H1 (cell line): ENCODE results near the gene S100P. TPM values are rescaled to one million over a fixed set of nuclear protein-coding genes. Genes with fewer than 3 reads are reported as not detected.

Experiments
- CTCF ChIA-PET: fragments of 300-600 bp; sonication (Branson Sonifier 250); formaldehyde crosslinking; loops from one replicate; lab custom pipeline; 2021; ENCODE audit not compliant: partially characterized antibody; lab: Charles Lee
- POLR2A ChIA-PET: fragments of 300-600 bp; sonication (Branson Sonifier 250); formaldehyde crosslinking; loops from one replicate; lab custom pipeline; 2021; ENCODE audit warnings: inconsistent platforms; ENCODE audit not compliant: partially characterized antibody; lab: Charles Lee
- DNase-seq, 2 experiments: peaks; one replicate each; pipeline versions ENCODE4 v3.0.0 to v3.0.0-alpha.2; 2010 to 2022; ENCODE audit warnings: low spot score in 2 of 2, low read depth in 1 of 2, mixed read lengths in 1 of 2
- FAIRE-seq: peaks from 2 replicates; lab custom pipeline; 2011; peaks lifted over from hg19 to GRCh38; lab: Jason Lieb, UNC
- H2AFZ ChIP-seq: 2 replicates; pipeline ENCODE4 v1.8.1; 2012; ENCODE audit warnings: low read length, inconsistent platforms
- H2AK5ac ChIP-seq: 2 replicates; pipeline ENCODE4 v1.6.1; 2013; ENCODE audit warnings: low read depth, low read length
- H2BK120ac ChIP-seq: replicated peaks from 2 replicates; pipeline ENCODE3; 2013; ENCODE audit warnings: low read depth, low read length, inconsistent platforms
- H2BK12ac ChIP-seq: 2 replicates; pipeline ENCODE4 v1.6.1; 2013; ENCODE audit warnings: low read depth, low read length
- H2BK15ac ChIP-seq: 2 replicates; pipeline ENCODE4 v1.6.1; 2013; ENCODE audit warnings: low read length
- H2BK20ac ChIP-seq: 2 replicates; pipeline ENCODE4 v1.6.1; 2013; ENCODE audit warnings: low read length
- H2BK5ac ChIP-seq: 2 replicates; pipeline ENCODE4 v1.6.1; 2013; ENCODE audit warnings: low read depth, low read length
- H3K14ac ChIP-seq: 2 replicates; pipeline ENCODE4 v1.6.1; 2013; ENCODE audit warnings: inconsistent platforms; ENCODE audit not compliant: insufficient read length
- H3K18ac ChIP-seq: 2 replicates; pipeline ENCODE4 v1.6.1; 2013; ENCODE audit warnings: low read length; ENCODE audit errors: extremely low read depth
- H3K23ac ChIP-seq: 2 replicates; pipeline ENCODE4 v1.6.1; 2013; ENCODE audit warnings: inconsistent platforms; ENCODE audit not compliant: insufficient read length
- H3K23me2 ChIP-seq: 2 replicates; pipeline ENCODE4 v1.6.1; 2013; ENCODE audit warnings: low read depth, low read length
- H3K27ac ChIP-seq: 2 replicates; pipeline ENCODE4 v1.6.1; 2011; ENCODE audit warnings: low read depth, low read length, inconsistent platforms
- H3K27me3 ChIP-seq, 4 experiments: replicated peaks in 1 of 4; 1 replicate in 1 of 4; 2 replicates in 3 of 4; pipeline versions ENCODE4 v1.6.1 to v1.8.1; 2011 to 2013; ENCODE audit warnings: low read length in 3 of 4, mild to moderate bottlenecking in 3 of 4, inconsistent platforms in 2 of 4, mixed read lengths in 2 of 4, moderate library complexity in 1 of 4; ENCODE audit not compliant: control insufficient read depth in 3 of 4, insufficient read depth in 3 of 4; ENCODE audit errors: extremely low read depth in 1 of 4
- H3K36me3 ChIP-seq, 4 experiments: 2 replicates each; pipeline versions ENCODE4 v1.6.1 to v1.8.1; 2011 to 2013; ENCODE audit warnings: mild to moderate bottlenecking in 4 of 4, low read length in 3 of 4, moderate library complexity in 2 of 4, control low read depth in 1 of 4, inconsistent platforms in 1 of 4; ENCODE audit not compliant: insufficient read depth in 4 of 4, control insufficient read depth in 2 of 4
- H3K4ac ChIP-seq: replicated peaks from 2 replicates; pipeline ENCODE3; 2013; ENCODE audit warnings: low read length, low read depth, mixed read lengths, inconsistent platforms; ENCODE audit not compliant: insufficient read length
- H3K4me1 ChIP-seq, 4 experiments: replicated peaks in 1 of 4; 1 replicate in 1 of 4; 2 replicates in 3 of 4; pipeline versions ENCODE4 v1.6.1 to v1.8.1; 2011 to 2013; ENCODE audit warnings: low read length in 3 of 4, inconsistent platforms in 2 of 4, mixed read lengths in 1 of 4; ENCODE audit not compliant: insufficient read depth in 4 of 4, control insufficient read depth in 3 of 4
- H3K4me2 ChIP-seq, 2 experiments: 2 replicates each; pipeline versions ENCODE4 v1.6.1 to v1.8.1; 2011 to 2013; ENCODE audit warnings: low read depth in 2 of 2, low read length in 2 of 2, control low read depth in 1 of 2, inconsistent platforms in 1 of 2, mild to moderate bottlenecking in 1 of 2; ENCODE audit not compliant: insufficient read depth in 1 of 2
- H3K4me3 ChIP-seq, 4 experiments: fragments of 200-600, 300-600 bp in 1 of 4; sonication (generic), shearing (Covaris generic), sonication (Bioruptor Twin) in 1 of 4; 2 replicates each; pipeline versions ENCODE4 v1.5.1 to v1.8.1; 2011 to 2016; ENCODE audit warnings: low read length in 4 of 4, low read depth in 3 of 4, control low read depth in 2 of 4, inconsistent platforms in 2 of 4, mild to moderate bottlenecking in 2 of 4, mixed read lengths in 1 of 4, moderate library complexity in 1 of 4; ENCODE audit not compliant: insufficient read depth in 2 of 4; ENCODE audit errors: extremely low read depth in 1 of 4
- H3K56ac ChIP-seq: replicated peaks from 2 replicates; pipeline ENCODE3; 2013; ENCODE audit warnings: low read depth, mild to moderate bottlenecking, mixed read lengths, low read length, inconsistent platforms; ENCODE audit not compliant: insufficient read length
- H3K79me1 ChIP-seq: 2 replicates; pipeline ENCODE4 v1.6.1; 2013; ENCODE audit warnings: low read depth, low read length, control low read depth
- H3K79me2 ChIP-seq, 2 experiments: 2 replicates each; pipeline versions ENCODE4 v1.6.1 to v1.8.1; 2012 to 2013; ENCODE audit warnings: low read length in 2 of 2, mild to moderate bottlenecking in 2 of 2, inconsistent platforms in 1 of 2; ENCODE audit not compliant: insufficient read depth in 2 of 2, control insufficient read depth in 1 of 2
- H3K9ac ChIP-seq, 4 experiments: replicated peaks in 1 of 4; 1 replicate in 1 of 4; 2 replicates in 3 of 4; pipeline versions ENCODE4 v1.6.1 to v1.8.1; 2011 to 2013; ENCODE audit warnings: low read depth in 3 of 4, low read length in 3 of 4, control low read depth in 2 of 4, mild to moderate bottlenecking in 2 of 4, moderate library complexity in 2 of 4, inconsistent platforms in 1 of 4; ENCODE audit errors: extremely low read depth in 1 of 4
- H3K9me3 ChIP-seq, 2 experiments: 2 replicates each; pipeline versions ENCODE4 v1.6.1 to v1.8.1; 2012 to 2013; ENCODE audit warnings: mild to moderate bottlenecking in 2 of 2, moderate library complexity in 2 of 2, control low read depth in 1 of 2, inconsistent platforms in 1 of 2, low read depth in 1 of 2, low read length in 1 of 2, mixed read lengths in 1 of 2; ENCODE audit not compliant: insufficient read depth in 2 of 2
- H4K20me1 ChIP-seq, 2 experiments: replicated peaks in 1 of 2; 2 replicates each; pipeline versions ENCODE3 to v1.8.1; 2011 to 2013; ENCODE audit warnings: inconsistent platforms in 2 of 2, low read length in 2 of 2, mild to moderate bottlenecking in 1 of 2; ENCODE audit not compliant: insufficient read depth in 2 of 2, control insufficient read depth in 1 of 2
- H4K5ac ChIP-seq: 2 replicates; pipeline ENCODE4 v1.6.1; 2013; ENCODE audit warnings: low read length, low read depth, mixed read lengths, inconsistent platforms; ENCODE audit not compliant: insufficient read length
- H4K8ac ChIP-seq: 2 replicates; pipeline ENCODE4 v1.8.0; 2013; ENCODE audit warnings: mild to moderate bottlenecking, moderate library complexity, low read length, inconsistent platforms; ENCODE audit not compliant: insufficient read depth; ENCODE audit errors: extremely low read depth
- H4K91ac ChIP-seq: replicated peaks from 2 replicates; pipeline ENCODE3; 2013; ENCODE audit warnings: low read length, mixed read lengths, inconsistent platforms; ENCODE audit not compliant: insufficient read length
- ASH2L ChIP-seq: fragments of 200-600, 300-600 bp; sonication (generic); IDR thresholded peaks from one replicate; pipeline ENCODE4 v1.7.1; 2017; ENCODE audit warnings: low read length
- EZH2 ChIP-seq: fragments of 200-600 bp; sonication (generic); IDR thresholded peaks from 2 replicates; pipeline ENCODE4 v1.7.1; 2012; ENCODE audit warnings: low read depth, mild to moderate bottlenecking, moderate library complexity, low read length, inconsistent platforms; ENCODE audit not compliant: severe bottlenecking
- HDAC2 ChIP-seq, 2 experiments: fragments of 300-600 bp in 1 of 2; sonication (generic) in 1 of 2; IDR thresholded peaks; 2 replicates each; pipeline ENCODE4 v1.6.1; 2011 to 2012; ENCODE audit warnings: low read depth in 2 of 2, low read length in 2 of 2, mild to moderate bottlenecking in 2 of 2, moderate library complexity in 2 of 2, borderline replicate concordance in 1 of 2, inconsistent platforms in 1 of 2
- JUN ChIP-seq: IDR thresholded peaks from 2 replicates; pipeline ENCODE4 v1.6.1; 2011; ENCODE audit warnings: low read depth, mild to moderate bottlenecking, improper control_type of control experiment, low read length
- JUND ChIP-seq: IDR thresholded peaks from 2 replicates; pipeline ENCODE4 v1.6.1; 2011; ENCODE audit warnings: mild to moderate bottlenecking, improper control_type of control experiment, low read length
- MAFK ChIP-seq: IDR thresholded peaks from 2 replicates; pipeline ENCODE4 v1.6.1; 2012; ENCODE audit warnings: low read depth, mild to moderate bottlenecking, improper control_type of control experiment, low read length
- POU5F1 ChIP-seq: IDR thresholded peaks from 2 replicates; pipeline ENCODE4 v1.6.1; 2011; ENCODE audit warnings: low read depth, mild to moderate bottlenecking, low read length, moderate library complexity
- SIN3A ChIP-seq, 2 experiments: IDR thresholded peaks in 1 of 2; conservative IDR thresholded peaks in 1 of 2; 2 replicates each; pipeline ENCODE4 v1.6.1; 2011 to 2012; ENCODE audit warnings: low read length in 2 of 2, improper control_type of control experiment in 1 of 2, low read depth in 1 of 2, mild to moderate bottlenecking in 1 of 2
- SRF ChIP-seq: IDR thresholded peaks from 2 replicates; pipeline ENCODE4 v1.6.1; 2011; ENCODE audit warnings: mild to moderate bottlenecking, low read depth, low read length, moderate library complexity
- TAF7 ChIP-seq: optimal IDR thresholded peaks from 2 replicates; pipeline ENCODE3; 2011; ENCODE audit warnings: low read depth, mild to moderate bottlenecking, inconsistent platforms, low read length, moderate library complexity, borderline replicate concordance
- WGBS, 2 experiments: shearing (Covaris generic) in 1 of 2; methylation state at CpG; one replicate each; pipeline versions ENCODE4 v1.1.6 to v1.1.7; 2013 to 2015; ENCODE audit warnings: low lambda C conversion rate in 2 of 2, mixed read lengths in 2 of 2, inconsistent platforms in 1 of 2, low coverage in 1 of 2, missing lambda C conversion rate in 1 of 2; ENCODE audit not compliant: insufficient replicate concordance in 2 of 2, insufficient coverage in 1 of 2, insufficient read length in 1 of 2; ENCODE audit errors: extremely low coverage in 1 of 2, missing lambda C conversion rate in 1 of 2; 5-methylcytosine and 5-hydroxymethylcytosine counted together
- polyA plus RNA-seq, 7 experiments: library from polyadenylated mRNA; depleted of rRNA in 3 of 7; stranded (reverse) in 5 of 7; unstranded in 2 of 7; fragments of >200 nt in 5 of 7; fragments of 200-250 nt in 2 of 7; gene quantifications; 1 replicate in 5 of 7; 2 replicates in 1 of 7; 4 replicates in 1 of 7; pipeline versions ENCODE4 v1.2.1 to v1.2.3, GENCODE V29; 2011 to 2013; ENCODE audit warnings: missing spikeins in 2 of 7, mixed read lengths in 2 of 7
- total RNA-seq: library from RNA; stranded (reverse); fragmentation: NEBNext Ultra II Directional; extraction: Animal tissue kit (Norgen Biotek cat#: 25700); gene quantifications from 2 replicates; pipeline ENCODE4 v1.2.1, GENCODE V29; 2021
- TF ChIP-seq, protein P1 (sequence below): IDR thresholded peaks from 2 replicates; pipeline ENCODE4 v1.6.1; 2011; ENCODE audit warnings: low read depth, mild to moderate bottlenecking, low read length; ENCODE audit not compliant: insufficient read depth
- TF ChIP-seq, protein P2 (sequence below): IDR thresholded peaks from 2 replicates; pipeline ENCODE4 v1.6.1; 2012; ENCODE audit warnings: inconsistent platforms

Gene S100P
- total and polyA plus RNA-seq, 2 of the 8 experiments (the other 6 are each of a cell fraction or from before 2014, with no cell fraction given) = not detected

DNA sequence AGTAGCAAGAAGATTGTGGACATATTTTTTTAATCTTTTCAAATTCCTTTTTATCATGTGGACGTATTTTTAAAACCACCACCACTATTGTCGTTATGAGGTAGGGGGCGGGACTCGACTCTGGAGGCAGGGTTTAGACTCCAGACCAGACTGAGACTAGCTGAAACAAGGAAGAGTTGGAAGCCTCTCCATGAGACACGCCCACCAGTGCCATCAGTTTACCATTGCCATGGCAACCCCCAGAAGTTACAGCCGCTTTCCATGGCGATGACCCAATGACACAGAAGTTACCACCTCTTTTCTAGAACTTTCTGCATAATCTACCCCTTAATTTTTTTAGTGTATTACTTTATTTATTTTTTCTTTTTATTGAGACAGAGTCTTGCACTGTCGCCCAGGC lies 44.5 kb upstream of the S100P start:
- ChIA-PET POLR2A (interaction anchor here (1.1 kb wide), 1 partner anchor 8 kb away, joined by 3 read pairs; no protein-coding TSS in a partner anchor), CTCF (interaction anchor here (0.5 kb wide), 1 partner anchor 38 kb away, joined by 3 read pairs; no protein-coding TSS in a partner anchor)
- H4K91ac ChIP-seq = no peak overlapping the region
- no peaks in the 10 kb centered on the region for H3K79me2 ChIP-seq
- no peak overlapping the region for H3K9ac ChIP-seq
- no peak overlapping the region for H2BK12ac ChIP-seq
- H3K27ac ChIP-seq = no peak overlapping the region
- no peak overlapping the region for H3K4me2 ChIP-seq
- no peak overlapping the region for H2BK5ac ChIP-seq
- no peak overlapping the region for H3K18ac ChIP-seq
- FAIRE-seq (no peak), DNase-seq (no peak)
- no peak overlapping the region for H3K4me3 ChIP-seq
- no peak overlapping the region for H2AFZ ChIP-seq
- no peak overlapping the region for H2BK20ac ChIP-seq
- H4K8ac ChIP-seq = no peak overlapping the region
- no peak overlapping the region for H2BK15ac ChIP-seq
- H4K5ac ChIP-seq = no peak overlapping the region
- no peaks in the 10 kb centered on the region for H3K36me3 ChIP-seq
- H3K14ac ChIP-seq = no peak overlapping the region
- 89% methylated on average over 8 of the region's 8 CpGs; no CpG with 5 or more reads in 1 of the 2 experiments for WGBS, 2 experiments
- no peak overlapping the region for H3K23ac ChIP-seq
- no peak for TF ChIP-seq HDAC2 (IDR thresholded peaks at IDR 0.05; ENCODE audit: borderline replicate concordance in 1 of 2, low read depth in 2 of 2, low read length in 2 of 2)
- no peak for TF ChIP-seq JUN
- TF ChIP-seq MAFK = no peak
- no peak for TF ChIP-seq SRF
- TF ChIP-seq, protein P1, sequence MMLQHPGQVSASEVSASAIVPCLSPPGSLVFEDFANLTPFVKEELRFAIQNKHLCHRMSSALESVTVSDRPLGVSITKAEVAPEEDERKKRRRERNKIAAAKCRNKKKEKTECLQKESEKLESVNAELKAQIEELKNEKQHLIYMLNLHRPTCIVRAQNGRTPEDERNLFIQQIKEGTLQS = no peak
- TF ChIP-seq TAF7 = no peak
- TF ChIP-seq EZH2 = no peak
- TF ChIP-seq, protein P2, sequence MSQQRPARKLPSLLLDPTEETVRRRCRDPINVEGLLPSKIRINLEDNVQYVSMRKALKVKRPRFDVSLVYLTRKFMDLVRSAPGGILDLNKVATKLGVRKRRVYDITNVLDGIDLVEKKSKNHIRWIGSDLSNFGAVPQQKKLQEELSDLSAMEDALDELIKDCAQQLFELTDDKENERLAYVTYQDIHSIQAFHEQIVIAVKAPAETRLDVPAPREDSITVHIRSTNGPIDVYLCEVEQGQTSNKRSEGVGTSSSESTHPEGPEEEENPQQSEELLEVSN = no peak
- TF ChIP-seq POU5F1 = no peak
- no peak for TF ChIP-seq JUND
- TF ChIP-seq ASH2L = no peak
- no peak for TF ChIP-seq SIN3A (conservative IDR thresholded peaks at IDR 0.05 in 1 of 2, IDR thresholded peaks at IDR 0.05 in 1 of 2; ENCODE audit: low read depth in 1 of 2, low read length in 2 of 2)
- H3K27me3 ChIP-seq = no peaks in the 10 kb centered on the region
- H3K4me1 ChIP-seq = no peaks in the 10 kb centered on the region
- H4K20me1 ChIP-seq = no peaks in the 10 kb centered on the region
- H3K4ac ChIP-seq = no peak overlapping the region
- peaks cover 0 to 2% of the 10 kb centered on the region in 2 experiments; a peak in 1 of 4 replicates for H3K9me3 ChIP-seq
- H3K79me1 ChIP-seq = no peaks in the 10 kb centered on the region
- H3K56ac ChIP-seq = no peak overlapping the region
- no peak overlapping the region for H2AK5ac ChIP-seq
- H3K23me2 ChIP-seq = no peaks in the 10 kb centered on the region
- H2BK120ac ChIP-seq = no peak overlapping the region
